PC-3 (cell line): Measurements from ENCODE around the gene MTNR1A.

Experiments used
- CTCF ChIP-seq: fragments of 300-600 bp; sonication (generic); conservative IDR thresholded peaks from 2 replicates; pipeline ENCODE4 v1.5.1; 2017; ENCODE audit warnings: antibody characterized with exemption, low read depth, mild to moderate bottlenecking, low read length
- EZH2 ChIP-seq: fragments of 300-600 bp; sonication (generic); IDR thresholded peaks from one replicate; pipeline ENCODE4 v1.6.1; 2017; ENCODE audit warnings: antibody characterized with exemption, mild to moderate bottlenecking, low read length; ENCODE audit not compliant: unreplicated experiment

- no peak for TF ChIP-seq CTCF
- TF ChIP-seq EZH2: no peak
Observed at GRCh38 chr4:186541801-186542200, 13.6 kb downstream of the MTNR1A start.
